GM12878 (cell line): ENCODE results near the gene CALML5. TPM values are rescaled to one million over a fixed set of nuclear protein-coding genes. Genes with fewer than 3 reads are reported as not detected.

Experiments used
- ATAC-seq: fragments of 200-7000 bp; cut with Tn5 transposase; 3 replicates; pipeline ENCODE4 v1.9.1; 2020; ENCODE audit warnings: mild to moderate bottlenecking, moderate library complexity
- BruUV-seq: library from RNA; stranded (reverse); fragments of 400-500 nt; replicated peaks from 2 replicates; lab custom pipeline; 2021; lab: Mats Ljungman, UMichigan
- CTCF ChIA-PET: fragments of 300-600 bp; sonication (Branson Sonifier 250); formaldehyde crosslinking; extraction: SDS; loops from one replicate; lab custom pipeline; 2021; ENCODE audit warnings: inconsistent platforms; lab: Yijun Ruan, JAX
- POLR2A ChIA-PET: fragments of 350-600 bp; formaldehyde crosslinking; extraction: SDS; loops from one replicate; lab custom pipeline; 2021; ENCODE audit warnings: inconsistent platforms; lab: Charles Lee
- RAD21 ChIA-PET: fragments of 300-600 bp; sonication (Branson Sonifier 250); formaldehyde crosslinking; loops from one replicate; lab custom pipeline; 2023; ENCODE audit warnings: antibody characterized with exemption; ENCODE audit not compliant: unreplicated experiment; lab: Charles Lee
- SMC1A ChIA-PET: fragments of 300-600 bp; sonication (Branson Sonifier 250); formaldehyde crosslinking; loops from one replicate; lab custom pipeline; 2023; ENCODE audit not compliant: unreplicated experiment, uncharacterized antibody; lab: Charles Lee
- DNase-seq: peaks from one replicate; pipeline ENCODE4 v3.0.0-alpha.2; 2011; ENCODE audit warnings: low read depth, low spot score
- FAIRE-seq: peaks from 3 replicates; lab custom pipeline; 2011; peaks lifted over from hg19 to GRCh38; lab: Jason Lieb, UNC
- H2AFZ ChIP-seq: 2 replicates; pipeline ENCODE4 v1.6.0; 2011; ENCODE audit warnings: low read depth, low read length, control low read depth; ENCODE audit not compliant: control insufficient read depth
- H3K27ac ChIP-seq: 2 replicates; pipeline ENCODE4 v1.5.1; 2011; ENCODE audit warnings: control low read depth; ENCODE audit not compliant: control insufficient read depth, insufficient read depth
- H3K27me3 ChIP-seq, 2 experiments: replicated peaks in 1 of 2; 2 replicates each; pipeline versions ENCODE4 v1.6.0 to v1.6.1; 2011; ENCODE audit warnings: low read length in 1 of 2; ENCODE audit not compliant: control insufficient read depth in 2 of 2, insufficient read depth in 2 of 2
- H3K36me3 ChIP-seq, 2 experiments: 2 replicates each; pipeline ENCODE4 v1.5.1; 2011; ENCODE audit warnings: low read length in 1 of 2; ENCODE audit not compliant: control insufficient read depth in 2 of 2, insufficient read depth in 2 of 2
- H3K4me1 ChIP-seq: 2 replicates; pipeline ENCODE4 v1.6.1; 2011; ENCODE audit warnings: mild to moderate bottlenecking, low read length, moderate library complexity, mixed read lengths; ENCODE audit not compliant: control insufficient read depth, insufficient read depth
- H3K4me2 ChIP-seq: 2 replicates; pipeline ENCODE4 v1.6.0; 2011; ENCODE audit warnings: control low read depth; ENCODE audit not compliant: control insufficient read depth, insufficient read depth
- H3K4me3 ChIP-seq: fragments of 200-600 bp; sonication (generic); 2 replicates; pipeline ENCODE4 v1.5.1; 2016
- H3K79me2 ChIP-seq: 2 replicates; pipeline ENCODE4 v1.6.0; 2011; ENCODE audit warnings: low read length; ENCODE audit not compliant: control insufficient read depth, insufficient read depth
- H3K9ac ChIP-seq: 2 replicates; pipeline ENCODE4 v1.8.0; 2011; ENCODE audit warnings: low read length, control low read depth, mixed read lengths; ENCODE audit not compliant: control insufficient read depth, insufficient read depth
- H3K9me3 ChIP-seq: replicated peaks from 3 replicates; pipeline ENCODE4 v1.5.1; 2011; ENCODE audit warnings: mild to moderate bottlenecking, low read length; ENCODE audit not compliant: control insufficient read depth, insufficient read depth
- H4K20me1 ChIP-seq: 2 replicates; pipeline ENCODE4 v1.6.0; 2011; ENCODE audit not compliant: control insufficient read depth, insufficient read depth
- BACH1 ChIP-seq: fragments of 450-650 bp; IDR thresholded peaks from 2 replicates; pipeline ENCODE4 v1.6.1; 2017; ENCODE audit warnings: mild to moderate bottlenecking, borderline replicate concordance
- DPF2 ChIP-seq: fragments of 450-650 bp; IDR thresholded peaks from 2 replicates; pipeline ENCODE4 v1.6.1; 2017; ENCODE audit warnings: mild to moderate bottlenecking
- E4F1 ChIP-seq: fragments of 450-650 bp; IDR thresholded peaks from 2 replicates; pipeline ENCODE4 v1.6.1; 2018; ENCODE audit warnings: borderline replicate concordance, mild to moderate bottlenecking; ENCODE audit not compliant: partially characterized antibody
- PML ChIP-seq: IDR thresholded peaks from 2 replicates; pipeline ENCODE4 v1.6.1; 2012; ENCODE audit warnings: low read length, inconsistent platforms
- POLR2AphosphoS5 ChIP-seq: IDR thresholded peaks from 2 replicates; pipeline ENCODE4 v1.6.1; 2011; ENCODE audit warnings: mild to moderate bottlenecking, low read length, inconsistent platforms
- POU2F2 ChIP-seq: IDR thresholded peaks from 3 replicates; pipeline ENCODE4 v1.6.1; 2011; ENCODE audit warnings: low read depth, mild to moderate bottlenecking, low read length, borderline replicate concordance
- RUNX3 ChIP-seq: IDR thresholded peaks from 2 replicates; pipeline ENCODE4 v1.6.1; 2012; ENCODE audit warnings: low read length, inconsistent platforms
- TCF7 ChIP-seq: IDR thresholded peaks from 2 replicates; pipeline ENCODE4 v1.6.1; 2014; ENCODE audit warnings: antibody characterized with exemption, borderline replicate concordance
- ZBTB40 ChIP-seq: fragments of 450-650 bp; IDR thresholded peaks from 2 replicates; pipeline ENCODE4 v1.6.1; 2016; ENCODE audit warnings: mild to moderate bottlenecking, moderate library complexity, borderline replicate concordance
- ZNF622 ChIP-seq: fragments of 450-650 bp; IDR thresholded peaks from 2 replicates; pipeline ENCODE4 v1.6.1; 2017; ENCODE audit warnings: mild to moderate bottlenecking, inconsistent platforms
- WGBS: methylation state at CpG from one replicate; pipeline ENCODE4 v1.1.6; 2016; ENCODE audit warnings: low lambda C conversion rate; ENCODE audit not compliant: insufficient replicate concordance, insufficient coverage; ENCODE audit errors: missing lambda C conversion rate; 5-methylcytosine and 5-hydroxymethylcytosine counted together
- in situ Hi-C: fragments of 300-500 bp; cut with MboI; formaldehyde crosslinking; loops from 9 replicates; pipeline ENCODE4 v1.14.3; 2018; ENCODE audit warnings: mixed read lengths
- intact Hi-C: fragments of 100-400 bp; cut with micrococcal nuclease; formaldehyde crosslinking; loops from one replicate; pipeline ENCODE4 v1.14.2; 2022; ENCODE audit not compliant: unreplicated experiment
- polyA plus RNA-seq, 11 experiments: library from polyadenylated mRNA; depleted of rRNA in 4 of 11; unstranded in 6 of 11; stranded (reverse) in 5 of 11; fragments of >200 nt; fragmentation: Nextera tagmentation in 4 of 11; fragmentation: Illumina TruSeq in 1 of 11; extraction: Ambion mirVana in 4 of 11; extraction: Trizol in 1 of 11; gene quantifications; 1 replicate in 1 of 11; 2 replicates in 10 of 11; pipeline versions ENCODE4 v1.2.1 to v1.2.3, GENCODE V29; 2011 to 2016; ENCODE audit warnings: inconsistent platforms in 2 of 11, missing spikeins in 2 of 11, low read depth in 1 of 11
- total RNA-seq, 4 experiments: library from RNA; depleted of rRNA in 3 of 4; stranded (reverse); fragments of >200 nt in 3 of 4; fragmentation: Illumina TruSeq in 1 of 4; extraction: Trizol in 1 of 4; gene quantifications; 2 replicates each; pipeline versions ENCODE4 v1.2.1 to v1.2.3, GENCODE V29; 2013 to 2021

The CALML5 gene
- total and polyA plus RNA-seq, 10 of the 15 experiments (the other 5 are each of a cell fraction or from before 2014, with no cell fraction given) = not detected

GRCh38 chr10:5538446-5538845 is 39.1 kb upstream of the CALML5 start (continued):
- TF ChIP-seq E4F1 = no peak
- no peak for TF ChIP-seq TCF7
- TF ChIP-seq POLR2AphosphoS5 = no peak

GRCh38 chr10:5537684-5538083 is 38.3 kb upstream of the CALML5 start:
- Histone ChIP-seq H3K27me3 (no peaks in the 10 kb centered on the region; a peak in 1 of 4 replicates), H3K27ac (no peak overlapping the region), H3K36me3 (no peaks in the 10 kb centered on the region), H4K20me1 (no peaks in the 10 kb centered on the region), H2AFZ (no peak overlapping the region), H3K4me3 (no peak overlapping the region), H3K9ac (no peak overlapping the region), H3K9me3 (peaks cover 2% of the 10 kb centered on the region; the same call in 2 of the 3 replicates), H3K79me2 (no peaks in the 10 kb centered on the region), H3K4me2 (no peak overlapping the region), H3K4me1 (no peaks in the 10 kb centered on the region)
- POLR2A ChIA-PET = no interaction called here
- no TSS peak for BruUV-seq
- 77% methylated on average over 6 of the region's 6 CpGs for WGBS
- RAD21 ChIA-PET = no interaction called here
- ATAC-seq (no peak), FAIRE-seq (no peak), DNase-seq (no peak)
- in situ Hi-C loops (no loop called here), intact Hi-C loops (no loop called here)
- TF ChIP-seq ZBTB40 (no peak), BACH1 (no peak), TCF7 (no peak), RUNX3 (no peak), POU2F2 (no peak), PML (no peak), ZNF622 (no peak), DPF2 (no peak)
- CTCF ChIA-PET = no interaction called here
- SMC1A ChIA-PET = no interaction called here
